Activated CD4-positive, alpha-beta T cell treated with anti-CD3 and anti-CD28 coated beads for 4 hours (primary cell): Measurements from ENCODE around the gene XAB2.
"Not testable (repeated sequence)": the region's sequence is repeated elsewhere in the genome, so short reads cannot be mapped to it uniquely, and the experiment has no call there.

Source experiments
- DNase-seq, 2 donors: peaks; one replicate each; pipeline ENCODE4 v3.0.0-alpha.2; 2020

XAB2 gene

GRCh38 chr19:7648265-7649014 lies 19.1 kb upstream of the XAB2 start:
- DNase-seq: no peak

GRCh38 chr19:7647156-7647555 lies 17.8 kb upstream of the XAB2 start:
- no peak for DNase-seq

- no peak for DNase-seq
Observed at GRCh38 chr19:7646426-7646700, 17.0 kb upstream of the XAB2 start.

- no peak for DNase-seq
Observed at GRCh38 chr19:7645656-7646425, 16.5 kb upstream of the XAB2 start.

GRCh38 chr19:7645163-7645562 lies 15.8 kb upstream of the XAB2 start:
- no peak for DNase-seq

GRCh38 chr19:7644550-7644877 lies 15.2 kb upstream of the XAB2 start:
- DNase-seq: no peak

- not testable (repeated sequence) for DNase-seq
Observed at GRCh38 chr19:7643629-7644549, 14.5 kb upstream of the XAB2 start.

- DNase-seq: no peak
Observed at GRCh38 chr19:7643031-7643415, 13.7 kb upstream of the XAB2 start.

- no peak for DNase-seq
Observed at GRCh38 chr19:7642295-7643030, 13.1 kb upstream of the XAB2 start.

- DNase-seq: no peak
Observed at GRCh38 chr19:7641290-7642276, 12.2 kb upstream of the XAB2 start.

- no peak for DNase-seq
Observed at GRCh38 chr19:7640803-7641202, 11.5 kb upstream of the XAB2 start.

GRCh38 chr19:7639863-7640348 lies 10.6 kb upstream of the XAB2 start:
- DNase-seq: no peak

GRCh38 chr19:7638802-7639465 lies 9.6 kb upstream of the XAB2 start:
- no peak for DNase-seq

GRCh38 chr19:7637374-7638256 lies 8.3 kb upstream of the XAB2 start:
- no peak for DNase-seq

GRCh38 chr19:7636691-7637373 lies 7.5 kb upstream of the XAB2 start, which contains the start of gene STXBP2:
STXBP2 (plus strand) TSS chr19:7637110; CDS start chr19:7637150, 40 bp downstream.
- DNase-seq: peak; percentile 90 to 93

GRCh38 chr19:7636317-7636690 lies 7.0 kb upstream of the XAB2 start:
- no peak for DNase-seq

- DNase-seq: no peak
Observed at GRCh38 chr19:7635670-7636069, 6.3 kb upstream of the XAB2 start.

- no peak for DNase-seq
Observed at GRCh38 chr19:7633698-7634097, 4.4 kb upstream of the XAB2 start, which contains the start of gene PCP2. PCP2 (minus strand) TSS chr19:7633719; CDS start chr19:7633457, 262 bp downstream.
